HG02642 (cell line): ENCODE data around the gene PTPDC1.

ENCODE experiments used
- ATAC-seq: cut with Tn5 transposase; IDR thresholded peaks from one replicate; pipeline ENCODE4 v1.9.1; 2021; ENCODE audit warnings: mild to moderate bottlenecking; ENCODE audit not compliant: unreplicated experiment, poor library complexity

Gene PTPDC1

GRCh38 chr9:94139672-94140417 is 55.6 kb downstream of the PTPDC1 start:
- ATAC-seq, result no peak

- no peak for ATAC-seq
These were observed 56.1 kb downstream of the PTPDC1 start for GRCh38 chr9:94140418-94140780.

- no peak for ATAC-seq
These were observed 56.8 kb downstream of the PTPDC1 start for GRCh38 chr9:94140791-94141790.

- ATAC-seq, result no peak
These were observed 58.1 kb downstream of the PTPDC1 start for GRCh38 chr9:94142353-94142752.

GRCh38 chr9:94144394-94144793 is 60.1 kb downstream of the PTPDC1 start:
- no peak for ATAC-seq

- no peak for ATAC-seq
These were observed 61.4 kb downstream of the PTPDC1 start for GRCh38 chr9:94145640-94146039.

- ATAC-seq, result no peak
These were observed 63.5 kb downstream of the PTPDC1 start for GRCh38 chr9:94147776-94148175.

GRCh38 chr9:94148419-94148818 is 64.2 kb downstream of the PTPDC1 start:
- ATAC-seq, result no peak

GRCh38 chr9:94149696-94150095 is 65.4 kb downstream of the PTPDC1 start:
- no peak for ATAC-seq

- ATAC-seq, result no peak
These were observed 66.1 kb downstream of the PTPDC1 start for GRCh38 chr9:94150279-94150828.

GRCh38 chr9:94150890-94151650 is 66.8 kb downstream of the PTPDC1 start:
- ATAC-seq, result no peak

GRCh38 chr9:94153905-94154304 is 69.6 kb downstream of the PTPDC1 start:
- no peak for ATAC-seq

- no peak for ATAC-seq
These were observed 72.2 kb downstream of the PTPDC1 start for GRCh38 chr9:94156348-94157049.

GRCh38 chr9:94157050-94157801 is 73.0 kb downstream of the PTPDC1 start:
- no peak for ATAC-seq
